Pancreas (tissue), 10 donors: ENCODE measurements around the gene CXCL3. TPM values are rescaled to one million over a fixed set of nuclear protein-coding genes. Genes with fewer than 3 reads are reported as not detected.

ENCODE experiments used
- ATAC-seq, 4 donors: fragments of 200-7000 bp; cut with Tn5 transposase; one replicate each; pipeline versions ENCODE4 v1.8.0 to v1.9.1; 2020; ENCODE audit warnings: mild to moderate bottlenecking in 4 of 4, moderate library complexity in 4 of 4
- DNase-seq, 6 donors: peaks; one replicate each; pipeline ENCODE4 v3.0.0-alpha.2; 2020
- FAIRE-seq: peaks from 2 replicates; lab custom pipeline; 2012; peaks lifted over from hg19 to GRCh38; lab: Jason Lieb, UNC
- H3K27ac ChIP-seq, 4 donors: fragments of 200-600 bp; sonication (generic); 1 replicate in 3 of 4; 2 replicates in 1 of 4; pipeline versions ENCODE4 v1.5.0 to v1.8.0; 2020
- H3K27me3 ChIP-seq, 4 donors: fragments of 200-600 bp; one replicate each; pipeline ENCODE4 v1.8.0; 2021
- H3K36me3 ChIP-seq, 3 donors: fragments of 200-600 bp; sonication (generic) in 1 of 3; one replicate each; pipeline versions ENCODE4 v1.5.0 to v1.8.0; 2020 to 2021
- H3K4me1 ChIP-seq, 3 donors: fragments of 200-600 bp; one replicate each; pipeline ENCODE4 v1.8.0; 2021
- H3K4me3 ChIP-seq, 4 donors: fragments of 200-600 bp; sonication (generic) in 2 of 4; one replicate each; pipeline versions ENCODE4 v1.5.0 to v1.8.0; 2020 to 2021
- H3K9me3 ChIP-seq, 4 donors: fragments of 200-600 bp; one replicate each; pipeline ENCODE4 v1.8.0; 2021
- WGBS, 2 donors: extraction: QIAGEN DNeasy Blood & Tissue Kit; methylation state at CpG; one replicate each; pipeline ENCODE4 v1.1.7; 2013; 5-methylcytosine and 5-hydroxymethylcytosine counted together
- intact Hi-C, 3 donors: fragments of 100-400 bp; cut with DNase I; formaldehyde crosslinking; loops; one replicate each; pipeline versions ENCODE4 v1.11.1 to v1.14.2; 2022
- polyA plus RNA-seq, 2 donors: library from polyadenylated mRNA; stranded (reverse); fragments of 200-250 nt; gene quantifications; one replicate each; pipeline ENCODE4 v1.2.3, GENCODE V29; 2013
- total RNA-seq, 6 donors: library from RNA; stranded (reverse); fragmentation: NEBNext Ultra II Directional in 4 of 6; extraction: Animal tissue kit (Norgen Biotek cat#: 25700) in 4 of 6; gene quantifications; one replicate each; pipeline versions ENCODE4 v1.2.1 to v1.2.4, GENCODE V29; 2021 to 2023
- TF ChIP-seq, protein P1 (sequence below), 4 donors: fragments of 200-600 bp; sonication (generic) in 3 of 4; IDR thresholded peaks; one replicate each; pipeline versions ENCODE4 v1.5.0 to v1.8.0; 2021; ENCODE audit warnings: antibody characterized with exemption in 4 of 4
- donor health status: healthy with polysubstance abuse.
- donor health status: DM: no; HTN: no; CAD: no; lungs with moderate emphysema.
- donor health status: DM: no; HTN: no; CAD: no.
- donor health status: control.
- donor health status: control.
- donor health status: Bipolar disorder and iron deficiency.
- donor health status: DM: yes; HTN: yes; CAD: no.
- donor health status: DM: no; HTN: no; CAD: no.
- donor health status: DM: no; HTN: no; CAD: no.
- donor health status: DM: yes; HTN: yes; CAD: no.

Gene CXCL3
- 1 to 10 TPM in 3 of 6 donors, under 1 TPM in 3; 0.60 to 7.3 (median 1.3) TPM for total RNA-seq
- polyA plus RNA-seq = 1 to 10 TPM; 2.2 to 2.5 TPM

DNA sequence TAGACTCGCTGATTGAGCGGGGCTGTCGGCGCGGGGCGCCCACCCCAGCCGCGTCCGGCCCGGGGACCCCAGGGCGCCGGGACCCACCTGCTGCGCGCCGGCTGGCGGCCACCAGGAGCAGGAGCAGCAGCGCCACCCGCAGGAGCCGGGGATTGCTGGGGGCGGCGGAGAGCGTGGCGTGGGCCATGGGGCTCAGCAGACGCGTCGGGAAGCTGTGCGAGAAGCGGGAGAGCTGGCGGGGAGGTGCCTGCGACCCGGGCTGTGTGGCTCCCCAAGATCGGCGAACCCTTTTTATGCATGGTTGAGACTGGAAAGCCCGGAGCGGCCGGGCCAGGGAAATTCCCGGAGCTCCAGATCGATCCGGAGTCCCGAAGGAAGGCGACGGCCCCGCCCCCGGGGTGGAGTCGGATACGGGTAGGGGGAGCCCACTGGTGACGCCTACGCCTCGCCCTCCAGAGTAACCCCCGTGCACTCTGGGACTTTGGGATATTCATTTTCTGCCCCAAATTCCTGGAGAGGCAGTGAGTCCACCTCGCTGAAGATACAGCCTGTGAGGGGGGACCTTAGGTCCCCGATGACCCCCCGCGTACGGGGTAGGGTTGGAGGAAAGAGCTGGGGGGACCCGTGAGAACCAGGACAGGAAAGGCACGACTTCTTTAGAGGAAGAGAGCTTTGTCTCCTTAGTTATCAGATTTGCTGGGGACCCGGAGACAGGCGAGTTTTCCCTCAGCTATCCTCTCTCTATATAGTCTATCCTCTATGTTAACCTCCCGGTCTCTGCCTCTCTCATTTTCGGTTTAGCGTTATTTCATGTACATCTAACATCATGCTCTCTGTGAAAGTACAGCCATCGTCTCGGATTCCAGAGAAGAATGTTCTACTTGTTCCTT is at the start of gene CXCL3:
Gene CXCL3 (minus strand): TSS at position 265 of the 890 bp plus-strand sequence. CDS start 78 bp downstream, at position 187.
- no peaks in the 10 kb centered on the region for H3K27me3 ChIP-seq
- no peaks in the 10 kb centered on the region for H3K9me3 ChIP-seq
- DNase-seq (peak; percentile 73 to 91 (median 84)), FAIRE-seq (no peak), ATAC-seq (peak; percentile 91 to 96 (median 94))
- intact Hi-C loops = no loop called here
- H3K4me3 ChIP-seq = peak within 1 kb of the TSS; percentile 57 to 70 (median 64)
- TF ChIP-seq, protein P1, sequence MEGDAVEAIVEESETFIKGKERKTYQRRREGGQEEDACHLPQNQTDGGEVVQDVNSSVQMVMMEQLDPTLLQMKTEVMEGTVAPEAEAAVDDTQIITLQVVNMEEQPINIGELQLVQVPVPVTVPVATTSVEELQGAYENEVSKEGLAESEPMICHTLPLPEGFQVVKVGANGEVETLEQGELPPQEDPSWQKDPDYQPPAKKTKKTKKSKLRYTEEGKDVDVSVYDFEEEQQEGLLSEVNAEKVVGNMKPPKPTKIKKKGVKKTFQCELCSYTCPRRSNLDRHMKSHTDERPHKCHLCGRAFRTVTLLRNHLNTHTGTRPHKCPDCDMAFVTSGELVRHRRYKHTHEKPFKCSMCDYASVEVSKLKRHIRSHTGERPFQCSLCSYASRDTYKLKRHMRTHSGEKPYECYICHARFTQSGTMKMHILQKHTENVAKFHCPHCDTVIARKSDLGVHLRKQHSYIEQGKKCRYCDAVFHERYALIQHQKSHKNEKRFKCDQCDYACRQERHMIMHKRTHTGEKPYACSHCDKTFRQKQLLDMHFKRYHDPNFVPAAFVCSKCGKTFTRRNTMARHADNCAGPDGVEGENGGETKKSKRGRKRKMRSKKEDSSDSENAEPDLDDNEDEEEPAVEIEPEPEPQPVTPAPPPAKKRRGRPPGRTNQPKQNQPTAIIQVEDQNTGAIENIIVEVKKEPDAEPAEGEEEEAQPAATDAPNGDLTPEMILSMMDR (IDR thresholded peaks at IDR 0.05) = peak in 3 of 4 donors; percentile 13 to 31 (median 19)
- H3K4me1 ChIP-seq = no peaks in the 10 kb centered on the region
- no peaks in the 10 kb centered on the region for H3K36me3 ChIP-seq
- WGBS, 2 donors = 0% methylated on average over 46 to 60 of the region's 64 CpGs
- H3K27ac ChIP-seq = peak within 1 kb of the TSS in 3 of 4 donors; percentile 1 to 79 (median 57)

DNA sequence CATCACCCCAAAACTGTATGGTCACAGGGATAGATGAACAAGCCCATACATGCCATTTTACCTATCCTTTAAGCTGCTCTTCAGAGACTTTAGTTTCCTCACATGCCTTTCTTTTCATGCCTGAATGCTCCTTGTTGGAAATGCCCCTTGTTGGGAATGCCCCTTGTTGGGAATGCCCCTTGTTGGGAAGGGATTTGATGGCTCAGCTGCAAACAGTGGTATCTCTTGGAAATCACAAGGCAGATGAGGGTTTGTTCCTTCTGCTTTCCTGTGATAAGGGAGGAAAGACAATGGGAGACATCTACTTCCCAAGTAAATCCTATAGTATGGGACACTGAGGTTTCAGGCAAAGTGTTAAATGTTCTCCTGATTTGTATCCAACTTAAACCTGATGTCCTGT is 49.0 kb upstream of the CXCL3 start:
- Histone ChIP-seq H3K4me3 (no peak overlapping the region), H3K9me3 (no peaks in the 10 kb centered on the region), H3K27ac (no peak overlapping the region), H3K27me3 (no peaks in the 10 kb centered on the region), H3K36me3 (no peaks in the 10 kb centered on the region), H3K4me1 (peaks cover 0 to 1% (median 0%) of the 10 kb centered on the region in 3 donors)
- TF ChIP-seq, protein P1 (IDR thresholded peaks at IDR 0.05) = no peak
- ATAC-seq (no peak), FAIRE-seq (no peak), DNase-seq (no peak)
- intact Hi-C loops = no loop called here

DNA sequence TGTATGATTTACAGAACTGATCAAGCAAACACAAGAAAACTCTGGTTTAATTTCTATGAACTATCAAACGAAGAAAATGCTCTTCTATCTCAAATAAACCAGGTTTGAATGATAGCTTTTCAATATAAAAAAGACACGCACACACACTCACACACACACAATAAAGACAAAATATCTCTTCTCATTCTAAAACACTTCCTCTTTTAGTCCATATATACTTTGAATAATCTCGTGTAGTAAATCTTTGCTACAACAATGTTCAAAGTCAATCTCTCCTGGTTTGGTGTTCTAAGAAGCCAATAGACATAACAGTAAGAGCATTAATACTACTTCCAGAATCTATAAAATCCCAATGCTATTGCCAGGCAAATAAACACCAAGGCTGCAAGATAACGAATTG is 47.2 kb upstream of the CXCL3 start:
- H3K4me1 ChIP-seq = no peaks in the 10 kb centered on the region
- no peak for FAIRE-seq

DNA sequence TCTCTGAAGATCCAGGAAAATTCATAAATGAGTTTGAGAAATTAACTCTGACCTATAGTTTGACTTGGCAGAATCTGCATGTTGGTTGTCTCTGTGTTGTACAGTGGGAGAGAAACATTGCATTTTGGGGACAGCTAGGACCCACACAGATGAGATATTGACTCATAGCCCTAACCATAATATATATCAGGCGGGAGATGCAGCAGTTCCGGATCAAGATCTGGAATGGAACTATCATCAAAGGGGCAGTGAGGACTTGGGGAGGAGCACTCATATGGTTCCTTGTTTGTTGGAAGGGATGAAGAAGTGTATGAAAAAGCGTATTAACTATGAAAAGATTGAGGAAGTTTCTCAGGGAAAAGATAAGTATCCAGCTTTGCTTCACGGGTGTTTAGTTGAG is 46.5 kb upstream of the CXCL3 start:
- ATAC-seq (no peak), FAIRE-seq (no peak)

More for the DNA sequence above, 47.2 kb upstream of the CXCL3 start:
- TF ChIP-seq, protein P1 (IDR thresholded peaks at IDR 0.05) = no peak
- intact Hi-C loops = no loop called here
- no peaks in the 10 kb centered on the region for H3K27me3 ChIP-seq
- ATAC-seq = no peak
- H3K27ac ChIP-seq = no peak overlapping the region
- H3K4me3 ChIP-seq = no peak overlapping the region
- no peaks in the 10 kb centered on the region for H3K9me3 ChIP-seq
- WGBS, 2 donors = 64 to 71% methylated on average over 4 of the region's 4 CpGs
- no peaks in the 10 kb centered on the region for H3K36me3 ChIP-seq
- DNase-seq = no peak

More for the DNA sequence above, 46.5 kb upstream of the CXCL3 start:
- H3K27ac ChIP-seq = no peak overlapping the region
- H3K4me3 ChIP-seq = no peak overlapping the region
- no peaks in the 10 kb centered on the region for H3K27me3 ChIP-seq
- no peak for DNase-seq
- 82 to 87% methylated on average over 4 of the region's 4 CpGs for WGBS, 2 donors
- H3K36me3 ChIP-seq = no peaks in the 10 kb centered on the region
- H3K4me1 ChIP-seq = no peaks in the 10 kb centered on the region
- TF ChIP-seq, protein P1 (IDR thresholded peaks at IDR 0.05) = no peak
- H3K9me3 ChIP-seq = no peaks in the 10 kb centered on the region
- intact Hi-C loops = no loop called here
